ENCODE results near the gene ARMC6. TPM values are rescaled to one million over a fixed set of nuclear protein-coding genes. Genes with fewer than 3 reads are reported as not detected.

Gene ARMC6
- total RNA-seq, 1 experiment from 2014 or later, result 82.6 TPM

DNA sequence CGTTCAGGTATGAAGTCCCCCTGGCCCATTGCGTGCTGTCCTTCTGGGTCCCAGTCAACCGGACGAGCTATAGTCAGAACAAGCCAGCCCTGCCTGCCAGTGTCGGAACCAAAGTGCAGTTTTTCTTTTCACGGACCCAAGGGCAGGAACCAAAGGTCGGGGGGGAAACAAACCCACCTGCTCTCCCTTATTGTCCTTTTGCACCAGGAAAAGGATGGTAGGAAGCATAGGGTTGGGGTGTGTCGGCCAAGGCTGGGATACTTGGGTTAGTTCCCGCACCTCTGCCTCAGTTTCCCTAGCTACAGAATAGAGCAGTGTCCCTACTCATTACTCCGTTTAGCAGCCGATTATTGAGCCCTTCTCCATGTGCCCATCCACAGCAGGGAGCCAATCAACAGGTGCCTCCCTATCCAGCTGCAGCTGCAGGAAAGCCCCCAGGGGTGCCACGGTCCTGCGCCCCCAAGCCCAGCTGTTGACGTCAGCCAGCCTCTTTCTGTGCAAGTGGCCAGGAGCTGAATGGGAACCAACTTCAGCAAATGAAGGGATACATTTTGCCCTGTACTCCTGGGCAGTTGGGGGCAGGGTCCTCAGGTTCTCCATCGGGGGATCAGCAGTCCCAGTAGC lies 21.0 kb downstream of the ARMC6 start:
- no peak for DNase-seq (ENCODE audit: low read depth)

- no peak for DNase-seq (ENCODE audit: low read depth)
These were observed 21.6 kb downstream of the ARMC6 start for GRCh38 chr19:19054939-19055440.

GRCh38 chr19:19055701-19056100 lies 22.3 kb downstream of the ARMC6 start:
- DNase-seq (ENCODE audit: low read depth), result no peak

DNA sequence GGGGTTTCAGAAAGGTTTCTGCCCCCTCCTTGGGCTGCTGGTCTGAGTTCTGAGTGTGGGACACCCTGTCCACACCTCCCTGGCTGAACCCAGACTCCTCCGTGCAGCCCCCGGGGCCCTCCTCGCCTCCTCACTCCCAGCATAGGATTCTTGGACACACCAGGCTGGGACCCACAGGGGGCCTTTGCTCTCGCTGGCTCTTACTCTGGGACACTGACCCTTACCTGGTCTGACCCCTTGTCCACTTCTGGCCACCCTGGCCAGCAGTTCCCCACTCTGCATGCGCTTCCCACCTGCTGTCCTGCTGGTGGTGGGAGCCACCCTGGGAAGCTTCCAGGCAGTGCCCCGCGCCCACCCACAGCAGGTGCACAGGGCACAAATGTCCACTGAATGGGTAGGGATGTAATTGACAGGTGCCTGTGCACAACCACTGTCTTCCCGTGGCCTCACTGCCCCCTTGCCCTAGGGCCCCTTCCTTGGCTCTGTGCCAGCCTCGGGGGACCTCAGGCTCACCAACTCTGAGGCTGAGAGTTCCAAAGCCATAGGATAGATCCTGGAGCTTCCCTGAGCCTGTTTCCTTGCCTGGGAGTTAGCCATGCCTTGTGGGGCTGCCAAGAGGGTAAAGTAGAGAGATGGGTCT lies 23.4 kb downstream of the ARMC6 start:
- no peak for DNase-seq (ENCODE audit: low read depth)

GRCh38 chr19:19057317-19057716 lies 23.9 kb downstream of the ARMC6 start:
- DNase-seq (ENCODE audit: low read depth), result no peak

- no peak for DNase-seq (ENCODE audit: low read depth)
These were observed 24.3 kb downstream of the ARMC6 start for GRCh38 chr19:19057720-19058119.

- DNase-seq (ENCODE audit: low read depth), result no peak
These were observed 25.8 kb downstream of the ARMC6 start for GRCh38 chr19:19059018-19059836.

GRCh38 chr19:19059837-19060611 lies 26.6 kb downstream of the ARMC6 start:
- no peak for DNase-seq (ENCODE audit: low read depth)

DNA sequence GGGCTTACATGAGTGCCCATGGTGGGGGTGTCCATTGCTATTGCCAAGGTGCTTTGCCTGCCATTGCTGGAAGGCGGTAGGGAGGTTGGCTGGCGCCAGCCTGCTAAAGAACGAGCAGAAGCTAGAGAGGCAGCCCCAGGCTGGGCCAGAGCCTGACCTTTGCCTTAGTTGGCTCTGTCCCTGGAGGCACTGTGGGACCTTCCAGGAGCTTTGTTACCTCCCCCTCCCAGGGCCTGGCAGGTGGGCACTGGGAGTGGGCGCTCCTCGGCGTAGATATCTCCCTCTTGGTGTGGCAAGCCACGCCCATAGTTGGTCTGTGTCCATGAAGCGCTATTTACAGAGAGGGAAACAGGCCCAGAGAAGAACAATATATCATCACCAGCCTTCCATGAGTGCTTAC lies 28.1 kb downstream of the ARMC6 start:
- no peak for DNase-seq (ENCODE audit: low read depth)

DNA sequence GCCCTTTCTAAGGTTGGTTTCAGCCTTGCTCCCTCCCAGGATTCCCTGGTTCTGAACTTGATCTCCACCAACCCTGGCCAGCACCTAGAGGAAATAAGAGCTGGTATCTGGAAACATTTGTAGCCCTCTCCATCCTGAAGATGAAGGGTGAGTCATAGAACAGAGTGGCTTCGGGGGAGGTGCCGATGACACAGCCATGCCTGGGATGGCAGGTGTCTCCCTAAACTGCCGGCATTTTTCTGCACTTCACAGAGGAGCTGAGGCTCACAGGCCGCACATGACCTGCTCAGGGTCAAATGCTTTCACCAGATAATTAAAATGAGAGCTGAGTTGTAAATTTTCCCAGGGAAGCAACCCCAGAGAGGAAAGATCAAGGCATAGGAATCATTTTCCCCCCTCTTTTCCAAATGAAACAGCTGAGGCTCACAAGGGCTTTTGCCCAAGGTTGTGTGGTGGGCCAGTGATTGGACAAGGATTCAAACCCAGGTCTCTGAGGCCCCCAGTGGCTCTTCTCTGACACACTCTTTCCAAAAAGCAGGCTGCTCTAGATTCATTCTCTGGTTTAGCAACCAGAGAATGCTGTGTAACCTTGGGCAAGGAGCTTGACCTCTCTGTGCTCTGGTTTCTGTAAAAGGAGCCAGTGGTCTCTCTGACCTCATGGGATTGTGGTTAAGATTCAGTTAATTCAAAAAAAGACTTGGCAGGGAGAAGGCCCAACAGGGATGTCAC lies 29.2 kb downstream of the ARMC6 start:
- DNase-seq (ENCODE audit: low read depth), result peak; percentile 79

GRCh38 chr19:19063183-19064097 lies 30.0 kb downstream of the ARMC6 start, which contains the start of gene SLC25A42:
Gene SLC25A42 (plus strand): TSS chr19:19063994. CDS start chr19:19096125, 32,131 bp downstream.
- DNase-seq (ENCODE audit: low read depth), result peak; percentile 100

DNA sequence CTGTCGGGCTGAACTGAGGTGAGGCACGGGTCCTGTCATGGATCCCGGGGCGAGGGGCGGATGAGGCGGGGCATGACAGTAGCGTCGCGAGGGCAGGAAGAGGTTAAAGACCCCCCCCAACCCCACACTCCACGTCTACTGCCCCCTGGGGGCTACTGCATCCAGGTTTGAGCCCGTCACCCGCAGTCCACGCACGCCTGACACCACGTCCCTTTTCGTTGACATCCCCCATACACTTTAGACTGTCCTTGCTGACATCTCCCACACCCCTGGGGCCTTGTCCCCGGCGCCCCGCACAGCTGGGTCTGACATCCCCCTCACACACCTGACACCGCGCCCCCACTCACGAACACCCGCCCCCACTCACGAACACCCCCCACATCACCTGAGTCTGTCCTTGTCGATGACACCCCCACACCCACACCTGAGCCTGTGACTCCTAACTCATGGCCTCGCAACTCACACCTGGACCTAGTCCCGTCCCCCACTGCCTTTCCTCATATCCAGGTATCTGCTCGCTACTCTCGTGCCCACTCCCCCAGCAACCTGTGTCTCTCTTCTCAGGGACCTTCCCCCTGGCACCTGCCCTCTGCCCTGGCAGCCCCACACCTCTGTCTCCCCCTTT lies 30.8 kb downstream of the ARMC6 start:
- no peak for DNase-seq (ENCODE audit: low read depth)

GRCh38 chr19:19064811-19065745 lies 31.7 kb downstream of the ARMC6 start:
- peak; percentile 21 for DNase-seq (ENCODE audit: low read depth)

GRCh38 chr19:19067276-19068072 lies 34.1 kb downstream of the ARMC6 start:
- DNase-seq (ENCODE audit: low read depth), result no peak

- DNase-seq (ENCODE audit: low read depth), result no peak
These were observed 35.6 kb downstream of the ARMC6 start for GRCh38 chr19:19068659-19069654.

DNA sequence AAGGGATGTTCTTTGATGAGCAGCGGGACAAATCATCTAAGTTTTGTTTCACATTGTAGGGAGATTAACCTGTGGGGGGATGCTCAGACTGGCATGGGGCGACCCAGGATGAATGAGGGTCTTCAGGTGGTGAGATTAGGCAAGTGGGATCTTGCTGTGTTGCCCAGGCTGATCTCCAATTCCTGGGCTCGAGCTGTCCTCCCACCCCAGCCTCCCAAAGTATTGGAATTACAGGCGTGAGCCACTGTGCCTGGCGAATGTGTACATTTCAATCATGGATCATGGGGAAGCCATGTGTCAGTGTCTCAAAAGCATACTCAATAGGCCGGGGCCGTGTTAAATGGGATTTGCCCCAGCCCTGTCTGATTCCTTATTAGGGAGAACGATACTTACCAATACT lies 38.5 kb downstream of the ARMC6 start:
- no peak for DNase-seq (ENCODE audit: low read depth)

All from Daoy (cell line).